Breast epithelium (tissue), 4 donors: Measurements from ENCODE around the gene CBFA2T3. TPM values are rescaled to one million over a fixed set of nuclear protein-coding genes. Genes with fewer than 3 reads are reported as not detected.

Source experiments
- DNase-seq, 2 donors: peaks; one replicate each; pipeline ENCODE4 v3.0.0-alpha.2; 2019; ENCODE audit warnings: low spot score in 2 of 2
- H3K27ac ChIP-seq, 2 donors: fragments of 200-600 bp; sonication (generic) in 1 of 2; one replicate each; pipeline ENCODE4 v1.5.1; 2016 to 2019; ENCODE audit warnings: mild to moderate bottlenecking in 1 of 2
- H3K27me3 ChIP-seq, 2 donors: fragments of 200-600 bp; sonication (generic) in 1 of 2; one replicate each; pipeline versions ENCODE4 v1.5.1 to v1.6.0; 2017 to 2019; ENCODE audit warnings: control low read depth in 1 of 2, mild to moderate bottlenecking in 1 of 2
- H3K36me3 ChIP-seq: fragments of 200-600 bp; one replicate; pipeline ENCODE4 v1.5.1; 2019
- H3K4me1 ChIP-seq, 2 donors: fragments of 200-600 bp; sonication (generic); one replicate each; pipeline ENCODE4 v1.5.1; 2016 to 2019; ENCODE audit warnings: control low read depth in 1 of 2
- H3K4me3 ChIP-seq, 3 donors: fragments of 200-600 bp; sonication (generic); 1 replicate in 2 of 3; 2 replicates in 1 of 3; pipeline ENCODE4 v1.5.1; 2016 to 2019; ENCODE audit warnings: mild to moderate bottlenecking in 3 of 3, moderate library complexity in 2 of 3
- H3K9me3 ChIP-seq, 2 donors: fragments of 200-600 bp; sonication (generic) in 1 of 2; one replicate each; pipeline ENCODE4 v1.5.1; 2016 to 2019; ENCODE audit warnings: control low read depth in 1 of 2
- CTCF ChIP-seq, 3 donors: fragments of 450-650 bp; IDR thresholded peaks; one replicate each; pipeline ENCODE4 v1.5.1; 2016 to 2017; ENCODE audit warnings: antibody characterized with exemption in 3 of 3, mild to moderate bottlenecking in 3 of 3, moderate library complexity in 3 of 3
- POLR2A ChIP-seq: fragments of 450-650 bp; IDR thresholded peaks from one replicate; pipeline ENCODE4 v1.6.1; 2016; ENCODE audit warnings: antibody characterized with exemption, mild to moderate bottlenecking, moderate library complexity
- POLR2AphosphoS5 ChIP-seq, 3 donors: sonication (generic); formaldehyde crosslinking; IDR thresholded peaks; one replicate each; pipeline ENCODE4 v1.6.1; 2017; ENCODE audit warnings: antibody characterized with exemption in 3 of 3
- intact Hi-C: fragments of 100-400 bp; cut with DNase I; formaldehyde crosslinking; loops from one replicate; pipeline ENCODE4 v1.15.1; 2023; ENCODE audit warnings: low total_unique reads
- total RNA-seq, 3 donors: library from RNA; depleted of rRNA; stranded (reverse); fragments of >200 nt; gene quantifications; one replicate each; pipeline ENCODE4 v1.1.0, GENCODE V29; 2016

The CBFA2T3 gene
- total RNA-seq, 3 donors from 2014 or later, result 0.64 to 2.3 (median 0.88) TPM

DNA sequence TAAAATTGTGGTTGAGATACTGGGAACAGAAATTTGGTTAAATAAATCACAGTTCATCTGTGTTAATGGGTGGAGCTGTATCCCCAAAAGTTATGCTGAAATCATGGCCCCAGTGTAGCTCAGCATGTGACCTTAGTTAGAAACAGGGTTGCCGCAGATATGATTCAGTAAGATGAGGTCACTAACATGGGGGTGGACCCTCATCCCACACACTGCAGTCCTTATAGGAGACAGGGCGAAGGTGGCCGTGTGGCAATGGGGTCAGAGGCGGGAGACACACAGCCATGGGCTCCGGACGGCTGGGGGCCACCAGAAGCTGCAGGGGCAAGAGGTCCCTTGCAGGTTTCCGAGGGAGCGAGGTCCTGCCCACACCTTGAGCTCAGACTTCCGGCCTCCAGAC, 130.9 kb downstream of the CBFA2T3 start:
- Histone ChIP-seq H3K4me1 (no peaks in the 10 kb centered on the region), H3K27ac (no peak overlapping the region), H3K4me3 (no peak overlapping the region), H3K27me3 (no peaks in the 10 kb centered on the region), H3K9me3 (no peaks in the 10 kb centered on the region), H3K36me3 (no peaks in the 10 kb centered on the region)
- TF ChIP-seq POLR2A (no peak), CTCF (IDR thresholded peaks at IDR 0.05) (no peak), POLR2AphosphoS5 (IDR thresholded peaks at IDR 0.05) (no peak)
- no peak for DNase-seq
- intact Hi-C loops, result no loop called here

- peaks cover 2% of the 10 kb centered on the region for H3K36me3 ChIP-seq
- intact Hi-C loops, result loop anchor here (1.0 kb wide), 1 partner anchor 12 kb away; the partner anchor contains the start of gene GALNS
- no peak for DNase-seq
- H3K27ac ChIP-seq, result peak overlapping the region; percentile 35 to 48
- no peak overlapping the region for H3K4me3 ChIP-seq
- no peaks in the 10 kb centered on the region for H3K9me3 ChIP-seq
- no peak for TF ChIP-seq CTCF (IDR thresholded peaks at IDR 0.05)
- no peak for TF ChIP-seq POLR2AphosphoS5 (IDR thresholded peaks at IDR 0.05)
- no peak for TF ChIP-seq POLR2A
- H3K4me1 ChIP-seq, result no peaks in the 10 kb centered on the region
- no peaks in the 10 kb centered on the region for H3K27me3 ChIP-seq
Measured at GRCh38 chr16:88844419-88845036, 132.5 kb downstream of the CBFA2T3 start.

- intact Hi-C loops, result no loop called here
- H3K36me3 ChIP-seq, result peaks cover 5% of the 10 kb centered on the region
Measured at GRCh38 chr16:88843256-88843655, 133.8 kb downstream of the CBFA2T3 start.

GRCh38 chr16:88842806-88843205, 134.2 kb downstream of the CBFA2T3 start:
- no peak overlapping the region for H3K4me3 ChIP-seq
- TF ChIP-seq POLR2A (no peak), POLR2AphosphoS5 (IDR thresholded peaks at IDR 0.05) (no peak), CTCF (IDR thresholded peaks at IDR 0.05) (no peak)
- no peaks in the 10 kb centered on the region for H3K4me1 ChIP-seq
- intact Hi-C loops, result no loop called here
- H3K9me3 ChIP-seq, result no peaks in the 10 kb centered on the region
- no peak for DNase-seq
- H3K27me3 ChIP-seq, result no peaks in the 10 kb centered on the region
- H3K36me3 ChIP-seq, result peaks cover 5% of the 10 kb centered on the region
- H3K27ac ChIP-seq, result no peak overlapping the region

More at GRCh38 chr16:88843256-88843655, 133.8 kb downstream of the CBFA2T3 start:
- TF ChIP-seq CTCF (IDR thresholded peaks at IDR 0.05) (no peak), POLR2AphosphoS5 (IDR thresholded peaks at IDR 0.05) (no peak), POLR2A (no peak)
- Histone ChIP-seq H3K4me1 (no peaks in the 10 kb centered on the region), H3K9me3 (no peaks in the 10 kb centered on the region), H3K4me3 (no peak overlapping the region), H3K27ac (no peak overlapping the region), H3K27me3 (no peaks in the 10 kb centered on the region)
- DNase-seq, result no peak

DNA sequence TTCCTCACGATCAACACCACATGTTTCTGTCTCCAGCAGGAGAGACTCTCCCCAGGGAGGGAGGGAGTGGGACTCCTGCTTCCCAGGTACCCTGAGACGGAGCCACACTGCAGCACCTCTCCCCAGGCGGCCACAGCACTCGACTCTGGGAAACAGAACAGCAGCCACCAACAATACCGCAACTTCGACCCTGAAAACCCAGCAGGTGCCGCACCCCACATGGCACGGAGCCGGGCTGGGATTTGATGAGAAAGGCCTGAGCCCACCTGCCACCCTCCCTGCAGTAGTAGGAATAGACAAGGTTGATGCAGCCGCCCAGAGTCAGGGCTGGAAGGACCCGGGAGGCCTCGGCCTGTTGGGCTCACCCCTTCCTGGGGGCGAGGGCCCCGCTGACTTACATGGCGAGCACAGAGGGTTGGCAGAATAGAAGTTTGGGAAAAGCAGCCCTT, 134.7 kb downstream of the CBFA2T3 start:
- no peak for DNase-seq
- H3K27ac ChIP-seq, result no peak overlapping the region
- no peaks in the 10 kb centered on the region for H3K27me3 ChIP-seq
- no peak for TF ChIP-seq POLR2A
- no peak for TF ChIP-seq POLR2AphosphoS5 (IDR thresholded peaks at IDR 0.05)
- no peak for TF ChIP-seq CTCF (IDR thresholded peaks at IDR 0.05)
- H3K4me3 ChIP-seq, result no peak overlapping the region
- peaks cover 5% of the 10 kb centered on the region for H3K36me3 ChIP-seq
- no peaks in the 10 kb centered on the region for H3K9me3 ChIP-seq
- no peaks in the 10 kb centered on the region for H3K4me1 ChIP-seq
- intact Hi-C loops, result no loop called here
